ENCODE results near the gene EIF3K.

The EIF3K gene

GRCh38 chr19:38678891-38679494 lies 60.0 kb downstream of the EIF3K start:
- Histone ChIP-seq H3K4me1 (ENCODE audit: insufficient read depth, poor library complexity, severe bottlenecking) (peaks cover 74% of the 10 kb centered on the region), H3K4me3 (ENCODE audit: severe bottlenecking) (no peak overlapping the region), H3K27ac (ENCODE audit: poor library complexity, severe bottlenecking) (peak overlapping the region; percentile 99), H3K9me3 (ENCODE audit: severe bottlenecking) (no peaks in the 10 kb centered on the region), H3K27me3 (ENCODE audit: insufficient read depth, poor library complexity, severe bottlenecking) (no peaks in the 10 kb centered on the region), H3K36me3 (ENCODE audit: low read depth) (peaks cover 78% of the 10 kb centered on the region)
- no peak for TF ChIP-seq CTCF (IDR thresholded peaks at IDR 0.05; ENCODE audit: poor library complexity, severe bottlenecking)
- ATAC-seq (ENCODE audit: low read depth) (no peak), DNase-seq (ENCODE audit: low spot score) (no peak)

GRCh38 chr19:38679839-38680238 lies 60.9 kb downstream of the EIF3K start:
- Histone ChIP-seq H3K36me3 (ENCODE audit: low read depth) (peaks cover 72% of the 10 kb centered on the region), H3K9me3 (ENCODE audit: severe bottlenecking) (no peaks in the 10 kb centered on the region), H3K4me1 (ENCODE audit: insufficient read depth, poor library complexity, severe bottlenecking) (peaks cover 74% of the 10 kb centered on the region), H3K27ac (ENCODE audit: poor library complexity, severe bottlenecking) (peak overlapping the region; percentile 99), H3K4me3 (ENCODE audit: severe bottlenecking) (no peak overlapping the region), H3K27me3 (ENCODE audit: insufficient read depth, poor library complexity, severe bottlenecking) (no peaks in the 10 kb centered on the region)
- DNase-seq (ENCODE audit: low spot score) (no peak), ATAC-seq (ENCODE audit: low read depth) (peak; percentile 33)
- TF ChIP-seq CTCF (IDR thresholded peaks at IDR 0.05; ENCODE audit: poor library complexity, severe bottlenecking): no peak

- peaks cover 73% of the 10 kb centered on the region for H3K4me1 ChIP-seq (ENCODE audit: insufficient read depth, poor library complexity, severe bottlenecking)
- no peak for TF ChIP-seq CTCF (IDR thresholded peaks at IDR 0.05; ENCODE audit: poor library complexity, severe bottlenecking)
- no peak overlapping the region for H3K4me3 ChIP-seq (ENCODE audit: severe bottlenecking)
Observed at GRCh38 chr19:38682195-38682867, 63.3 kb downstream of the EIF3K start.

GRCh38 chr19:38682872-38683392 lies 63.9 kb downstream of the EIF3K start:
- H3K4me3 ChIP-seq (ENCODE audit: severe bottlenecking): no peak overlapping the region

More at GRCh38 chr19:38682195-38682867, 63.3 kb downstream of the EIF3K start:
- ATAC-seq (ENCODE audit: low read depth) (no peak), DNase-seq (ENCODE audit: low spot score) (no peak)
- peaks cover 68% of the 10 kb centered on the region for H3K36me3 ChIP-seq (ENCODE audit: low read depth)
- H3K27me3 ChIP-seq (ENCODE audit: insufficient read depth, poor library complexity, severe bottlenecking): no peaks in the 10 kb centered on the region
- H3K27ac ChIP-seq (ENCODE audit: poor library complexity, severe bottlenecking): peak overlapping the region; percentile 99
- no peaks in the 10 kb centered on the region for H3K9me3 ChIP-seq (ENCODE audit: severe bottlenecking)

More at GRCh38 chr19:38682872-38683392, 63.9 kb downstream of the EIF3K start:
- TF ChIP-seq CTCF (IDR thresholded peaks at IDR 0.05; ENCODE audit: poor library complexity, severe bottlenecking): no peak
- peaks cover 76% of the 10 kb centered on the region for H3K4me1 ChIP-seq (ENCODE audit: insufficient read depth, poor library complexity, severe bottlenecking)
- peaks cover 68% of the 10 kb centered on the region for H3K36me3 ChIP-seq (ENCODE audit: low read depth)
- peak overlapping the region; percentile 99 for H3K27ac ChIP-seq (ENCODE audit: poor library complexity, severe bottlenecking)
- H3K9me3 ChIP-seq (ENCODE audit: severe bottlenecking): no peaks in the 10 kb centered on the region
- DNase-seq (ENCODE audit: low spot score) (no peak), ATAC-seq (ENCODE audit: low read depth) (peak; percentile 0; the same call in 1 of the 3 replicates)
- H3K27me3 ChIP-seq (ENCODE audit: insufficient read depth, poor library complexity, severe bottlenecking): no peaks in the 10 kb centered on the region

All from RWPE2 (cell line).